ENCODE data around the gene ARID3A.

ARID3A gene

DNA sequence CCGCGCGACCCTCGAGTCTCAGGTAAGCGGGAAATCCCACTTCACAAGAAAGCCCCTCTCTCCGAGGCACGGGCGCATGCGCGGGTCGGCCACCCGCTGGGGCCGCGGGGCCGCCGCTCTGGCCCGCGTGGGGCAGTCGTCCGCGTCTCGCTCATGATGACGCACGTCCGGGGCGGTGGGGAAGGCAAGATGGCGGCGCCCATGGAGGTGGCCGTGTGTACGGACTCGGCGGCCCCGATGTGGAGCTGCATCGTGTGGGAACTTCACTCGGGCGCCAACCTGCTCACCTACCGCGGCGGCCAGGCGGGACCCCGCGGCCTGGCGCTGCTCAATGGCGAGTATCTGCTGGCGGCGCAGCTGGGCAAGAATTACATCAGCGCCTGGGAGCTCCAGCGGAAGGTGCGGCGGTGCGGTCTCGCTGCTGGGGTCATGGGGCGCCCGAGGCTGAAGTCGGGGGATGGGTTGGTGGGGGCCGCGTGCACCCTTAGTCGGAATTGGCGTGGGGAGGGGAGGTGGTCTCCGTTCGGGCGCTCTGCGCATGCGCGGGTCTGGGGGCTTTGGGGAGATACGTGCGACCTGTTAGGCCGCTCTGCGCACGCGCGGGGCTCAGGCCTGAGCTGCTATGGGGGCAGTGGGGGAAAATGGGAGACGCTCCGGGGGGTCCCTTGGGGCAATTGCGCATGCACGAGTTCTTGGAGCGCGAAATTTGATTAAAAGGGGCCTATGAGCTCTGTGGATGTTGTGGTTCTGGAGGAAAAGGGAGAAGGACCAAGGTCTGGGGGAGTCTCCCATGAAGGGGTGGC, 58.5 kb downstream of the ARID3A start, which contains the start of gene WDR18:
Gene WDR18 (plus strand): TSS at position 181 of the 803 bp plus-strand sequence. CDS start 9 bp downstream, at position 190.
- no peaks in the 10 kb centered on the region for H3K27me3 ChIP-seq (ENCODE audit: insufficient read depth, poor library complexity, severe bottlenecking)
- peak within 1 kb of the TSS; percentile 100 for H3K4me3 ChIP-seq (replicated peaks; ENCODE audit: insufficient read depth, low read length)
- DNase-seq (ENCODE audit: low read depth in 1 of 2, low spot score in 1 of 2), result peak; percentile 81 to 90
- TF ChIP-seq, protein P1, sequence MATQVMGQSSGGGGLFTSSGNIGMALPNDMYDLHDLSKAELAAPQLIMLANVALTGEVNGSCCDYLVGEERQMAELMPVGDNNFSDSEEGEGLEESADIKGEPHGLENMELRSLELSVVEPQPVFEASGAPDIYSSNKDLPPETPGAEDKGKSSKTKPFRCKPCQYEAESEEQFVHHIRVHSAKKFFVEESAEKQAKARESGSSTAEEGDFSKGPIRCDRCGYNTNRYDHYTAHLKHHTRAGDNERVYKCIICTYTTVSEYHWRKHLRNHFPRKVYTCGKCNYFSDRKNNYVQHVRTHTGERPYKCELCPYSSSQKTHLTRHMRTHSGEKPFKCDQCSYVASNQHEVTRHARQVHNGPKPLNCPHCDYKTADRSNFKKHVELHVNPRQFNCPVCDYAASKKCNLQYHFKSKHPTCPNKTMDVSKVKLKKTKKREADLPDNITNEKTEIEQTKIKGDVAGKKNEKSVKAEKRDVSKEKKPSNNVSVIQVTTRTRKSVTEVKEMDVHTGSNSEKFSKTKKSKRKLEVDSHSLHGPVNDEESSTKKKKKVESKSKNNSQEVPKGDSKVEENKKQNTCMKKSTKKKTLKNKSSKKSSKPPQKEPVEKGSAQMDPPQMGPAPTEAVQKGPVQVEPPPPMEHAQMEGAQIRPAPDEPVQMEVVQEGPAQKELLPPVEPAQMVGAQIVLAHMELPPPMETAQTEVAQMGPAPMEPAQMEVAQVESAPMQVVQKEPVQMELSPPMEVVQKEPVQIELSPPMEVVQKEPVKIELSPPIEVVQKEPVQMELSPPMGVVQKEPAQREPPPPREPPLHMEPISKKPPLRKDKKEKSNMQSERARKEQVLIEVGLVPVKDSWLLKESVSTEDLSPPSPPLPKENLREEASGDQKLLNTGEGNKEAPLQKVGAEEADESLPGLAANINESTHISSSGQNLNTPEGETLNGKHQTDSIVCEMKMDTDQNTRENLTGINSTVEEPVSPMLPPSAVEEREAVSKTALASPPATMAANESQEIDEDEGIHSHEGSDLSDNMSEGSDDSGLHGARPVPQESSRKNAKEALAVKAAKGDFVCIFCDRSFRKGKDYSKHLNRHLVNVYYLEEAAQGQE (IDR thresholded peaks at IDR 0.05; ENCODE audit: insufficient replicate concordance, low read depth), result no peak
- no peak for TF ChIP-seq SPI1 (IDR thresholded peaks at IDR 0.05; ENCODE audit: borderline replicate concordance, low read depth)
- TF ChIP-seq POLR2AphosphoS5 (IDR thresholded peaks at IDR 0.05; ENCODE audit: low read depth), result peak; percentile 64; the same call in 1 of the 2 replicates
- TF ChIP-seq, protein P2, sequence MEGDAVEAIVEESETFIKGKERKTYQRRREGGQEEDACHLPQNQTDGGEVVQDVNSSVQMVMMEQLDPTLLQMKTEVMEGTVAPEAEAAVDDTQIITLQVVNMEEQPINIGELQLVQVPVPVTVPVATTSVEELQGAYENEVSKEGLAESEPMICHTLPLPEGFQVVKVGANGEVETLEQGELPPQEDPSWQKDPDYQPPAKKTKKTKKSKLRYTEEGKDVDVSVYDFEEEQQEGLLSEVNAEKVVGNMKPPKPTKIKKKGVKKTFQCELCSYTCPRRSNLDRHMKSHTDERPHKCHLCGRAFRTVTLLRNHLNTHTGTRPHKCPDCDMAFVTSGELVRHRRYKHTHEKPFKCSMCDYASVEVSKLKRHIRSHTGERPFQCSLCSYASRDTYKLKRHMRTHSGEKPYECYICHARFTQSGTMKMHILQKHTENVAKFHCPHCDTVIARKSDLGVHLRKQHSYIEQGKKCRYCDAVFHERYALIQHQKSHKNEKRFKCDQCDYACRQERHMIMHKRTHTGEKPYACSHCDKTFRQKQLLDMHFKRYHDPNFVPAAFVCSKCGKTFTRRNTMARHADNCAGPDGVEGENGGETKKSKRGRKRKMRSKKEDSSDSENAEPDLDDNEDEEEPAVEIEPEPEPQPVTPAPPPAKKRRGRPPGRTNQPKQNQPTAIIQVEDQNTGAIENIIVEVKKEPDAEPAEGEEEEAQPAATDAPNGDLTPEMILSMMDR (IDR thresholded peaks at IDR 0.05; ENCODE audit: insufficient read depth, low read length), result no peak
- peak; percentile 80 for TF ChIP-seq GABPA (IDR thresholded peaks at IDR 0.05; ENCODE audit: low read depth)
- H3K27ac ChIP-seq (replicated peaks), result peak within 1 kb of the TSS; percentile 88

DNA sequence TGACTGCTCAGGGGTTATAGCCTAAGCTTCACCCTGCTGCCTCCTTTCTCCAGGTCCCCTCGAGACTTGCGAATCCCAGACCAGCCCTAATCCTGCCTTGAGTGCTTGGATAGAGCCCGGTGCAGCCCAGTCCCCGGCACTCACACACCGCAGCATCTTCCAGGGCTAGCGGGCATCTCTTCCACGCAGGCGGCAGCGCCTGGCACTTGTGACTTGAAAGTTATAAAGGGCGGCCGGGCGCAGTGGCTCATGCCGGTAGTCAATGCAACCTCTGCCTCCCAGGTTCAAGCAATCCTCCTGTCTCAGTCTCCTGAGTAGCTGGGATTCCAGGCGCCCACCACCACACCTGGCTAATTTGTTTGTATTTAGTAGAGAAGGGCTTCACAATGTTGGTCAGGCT, 60.2 kb downstream of the ARID3A start:
- TF ChIP-seq, protein P2 (IDR thresholded peaks at IDR 0.05; ENCODE audit: insufficient read depth, low read length), result no peak
- no peak for TF ChIP-seq POLR2AphosphoS5 (IDR thresholded peaks at IDR 0.05; ENCODE audit: low read depth)
- TF ChIP-seq, protein P1 (IDR thresholded peaks at IDR 0.05; ENCODE audit: insufficient replicate concordance, low read depth), result no peak
- H3K4me3 ChIP-seq (replicated peaks; ENCODE audit: insufficient read depth, low read length), result no peak overlapping the region
- no peak for DNase-seq (ENCODE audit: low read depth in 1 of 2, low spot score in 1 of 2)
- no peak overlapping the region for H3K27ac ChIP-seq (replicated peaks)
- no peaks in the 10 kb centered on the region for H3K27me3 ChIP-seq (ENCODE audit: insufficient read depth, poor library complexity, severe bottlenecking)

DNA sequence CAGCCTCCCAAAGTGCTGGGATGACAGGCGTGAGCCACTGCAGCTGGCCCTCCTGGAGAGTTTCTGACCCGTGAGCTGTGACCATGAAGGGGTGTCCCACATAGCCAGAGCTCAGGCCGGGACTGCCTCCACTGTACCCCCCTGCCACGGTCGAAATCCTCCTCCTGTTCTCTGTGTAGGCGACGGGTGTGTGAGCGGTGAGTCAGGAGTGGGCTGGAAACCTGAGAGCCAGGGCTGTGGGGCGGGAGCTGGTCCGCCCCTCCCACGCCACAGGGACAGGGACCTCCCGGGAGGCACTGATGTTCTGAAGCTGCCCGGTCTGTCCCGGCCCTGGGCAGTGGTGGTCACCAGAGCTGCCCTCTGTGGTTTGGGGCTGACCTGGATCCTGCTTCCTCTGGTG, 62.2 kb downstream of the ARID3A start:
- TF ChIP-seq, protein P2 (IDR thresholded peaks at IDR 0.05; ENCODE audit: insufficient read depth, low read length), result no peak
- TF ChIP-seq, protein P1 (IDR thresholded peaks at IDR 0.05; ENCODE audit: insufficient replicate concordance, low read depth), result no peak
- TF ChIP-seq POLR2AphosphoS5 (IDR thresholded peaks at IDR 0.05; ENCODE audit: low read depth) (no peak), GABPA (IDR thresholded peaks at IDR 0.05; ENCODE audit: low read depth) (no peak), SPI1 (IDR thresholded peaks at IDR 0.05; ENCODE audit: borderline replicate concordance, low read depth) (no peak)

More for the DNA sequence above, 62.2 kb downstream of the ARID3A start:
- Histone ChIP-seq H3K27me3 (ENCODE audit: insufficient read depth, poor library complexity, severe bottlenecking) (no peaks in the 10 kb centered on the region), H3K4me3 (replicated peaks; ENCODE audit: insufficient read depth, low read length) (no peak overlapping the region), H3K27ac (replicated peaks) (no peak overlapping the region)
- no peak for DNase-seq (ENCODE audit: low read depth in 1 of 2, low spot score in 1 of 2)

All from HL-60 (cell line).